ENCODE data around the gene CES3.
"Not testable (repeated sequence)": the region's sequence is repeated elsewhere in the genome, so short reads cannot be mapped to it uniquely, and the experiment has no call there.

Gene CES3

GRCh38 chr16:66958857-66959703 is 2.0 kb upstream of the CES3 start:
- H3K4me3 ChIP-seq (ENCODE audit: low read depth, low read length), result no peak overlapping the region
- no peak for DNase-seq (ENCODE audit: low read depth)

- DNase-seq (ENCODE audit: low read depth), result no peak
- no peak overlapping the region for H3K4me3 ChIP-seq (ENCODE audit: low read depth, low read length)
Observed at GRCh38 chr16:66959704-66960161, 1.3 kb upstream of the CES3 start.

DNA sequence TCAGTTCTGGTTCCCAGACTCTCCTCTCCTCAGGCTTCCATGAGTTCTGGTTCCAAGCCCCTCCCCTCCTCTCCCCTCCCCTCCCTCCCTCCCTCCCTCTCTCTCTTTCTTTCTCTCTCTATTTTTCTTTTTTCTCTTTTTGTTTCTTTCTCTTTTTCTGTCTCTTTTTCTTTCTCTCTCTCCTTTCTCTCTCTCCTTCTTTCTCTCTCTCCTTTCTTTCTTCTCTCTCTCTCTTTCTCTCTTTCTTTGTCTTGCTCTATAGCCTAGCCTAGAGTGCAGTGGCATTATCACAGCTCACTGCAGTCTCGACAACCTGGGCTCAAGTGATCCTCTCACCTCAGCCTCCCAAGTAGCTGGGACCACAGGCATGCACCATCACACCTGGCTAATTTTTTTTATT is 796 bp upstream of the CES3 start:
- DNase-seq (ENCODE audit: low read depth), result no peak
- H3K4me3 ChIP-seq (ENCODE audit: low read depth, low read length), result no peak overlapping the region

DNA sequence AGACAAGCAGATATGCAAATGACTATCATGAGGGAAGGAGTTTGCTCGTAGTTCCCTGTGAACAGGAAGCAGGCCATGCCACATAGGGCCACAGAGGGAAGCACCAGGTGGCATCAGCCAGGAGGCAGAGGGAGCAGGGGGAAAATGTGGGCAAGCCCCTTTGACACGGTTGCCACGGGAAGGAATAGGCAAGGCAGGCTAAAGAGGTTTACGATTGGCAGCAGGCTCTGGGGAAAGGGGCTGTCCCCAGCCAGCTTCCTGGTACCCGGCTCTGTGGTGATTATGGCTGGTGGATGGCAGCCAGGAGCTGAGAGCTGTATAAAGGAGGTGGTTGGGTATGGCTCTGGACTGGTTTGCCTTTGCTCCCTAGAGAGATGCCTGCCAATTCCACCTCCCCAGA is 848 bp downstream of the CES3 start:
- DNase-seq (ENCODE audit: low read depth), result no peak
- H3K4me3 ChIP-seq (ENCODE audit: low read depth, low read length), result no peak overlapping the region

DNA sequence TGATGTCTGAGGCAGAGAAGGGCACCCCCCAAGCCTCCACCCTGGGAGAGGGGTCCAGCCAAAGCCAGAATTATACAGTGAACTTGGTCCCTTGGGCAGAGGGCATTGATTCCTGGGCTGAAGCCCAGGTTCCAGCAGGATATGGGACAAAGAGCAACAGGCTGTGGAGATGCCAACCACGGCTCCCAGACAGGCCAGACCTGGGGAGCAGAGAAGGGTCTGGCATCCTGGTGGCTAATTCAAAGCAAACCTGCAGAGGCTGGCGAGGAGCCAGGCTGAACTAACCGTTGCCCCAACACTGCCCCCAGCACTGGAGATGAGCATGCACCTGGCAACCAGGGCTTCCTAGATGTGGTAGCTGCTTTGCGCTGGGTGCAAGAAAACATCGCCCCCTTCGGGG is 3.0 kb downstream of the CES3 start:
- H3K4me3 ChIP-seq (ENCODE audit: low read depth, low read length), result no peak overlapping the region
- no peak for DNase-seq (ENCODE audit: low read depth)

- H3K4me3 ChIP-seq (ENCODE audit: low read depth, low read length), result no peak overlapping the region
- DNase-seq (ENCODE audit: low read depth), result no peak
Observed at GRCh38 chr16:66968847-66969246, 7.8 kb downstream of the CES3 start.

DNA sequence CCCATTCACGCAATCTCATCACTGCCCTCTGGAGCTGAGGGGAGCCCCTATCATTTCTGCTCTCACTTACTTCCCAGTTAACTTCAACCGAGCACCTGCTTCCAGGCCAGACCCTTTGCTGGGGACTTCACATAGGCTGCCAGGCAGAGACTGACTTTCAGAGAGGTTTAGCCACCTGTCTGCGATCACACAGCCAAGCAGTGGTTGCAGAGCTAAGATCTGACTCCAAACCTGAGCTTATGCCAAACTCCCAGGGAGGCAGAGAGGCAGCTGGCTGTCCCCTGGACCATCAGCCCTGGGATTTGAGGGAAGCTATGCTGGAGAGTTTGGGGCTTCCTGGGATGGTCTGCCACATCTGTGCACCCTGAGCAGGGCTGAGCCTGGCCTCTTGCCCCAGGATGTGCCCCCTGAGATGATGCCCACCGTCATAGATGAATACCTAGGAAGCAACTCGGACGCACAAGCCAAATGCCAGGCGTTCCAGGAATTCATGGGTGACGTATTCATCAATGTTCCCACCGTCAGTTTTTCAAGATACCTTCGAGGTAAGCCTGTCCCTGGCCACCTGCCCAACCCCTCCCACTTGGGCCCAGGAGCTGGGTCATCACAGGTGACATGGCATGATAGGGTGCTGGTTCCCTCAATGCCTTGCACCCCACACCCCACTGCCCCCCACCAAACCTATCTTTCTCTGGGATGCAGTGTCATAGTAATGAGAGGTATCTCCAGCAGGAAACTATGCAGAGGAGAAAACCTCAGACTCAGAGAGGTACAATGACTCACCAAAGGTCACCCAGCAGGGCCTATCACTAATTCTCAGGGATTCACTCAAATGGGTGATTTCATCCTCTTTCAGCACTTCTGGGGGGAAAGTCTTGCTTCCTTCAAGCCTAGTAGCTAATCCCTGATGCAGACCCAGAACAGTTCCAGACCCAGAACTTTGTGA is 10.0 kb downstream of the CES3 start:
- H3K4me3 ChIP-seq (ENCODE audit: low read depth, low read length), result no peak overlapping the region
- no peak for DNase-seq (ENCODE audit: low read depth)

- DNase-seq (ENCODE audit: low read depth), result no peak
- H3K4me3 ChIP-seq (ENCODE audit: low read depth, low read length), result no peak overlapping the region
Observed at GRCh38 chr16:66972983-66973382, 11.9 kb downstream of the CES3 start.

DNA sequence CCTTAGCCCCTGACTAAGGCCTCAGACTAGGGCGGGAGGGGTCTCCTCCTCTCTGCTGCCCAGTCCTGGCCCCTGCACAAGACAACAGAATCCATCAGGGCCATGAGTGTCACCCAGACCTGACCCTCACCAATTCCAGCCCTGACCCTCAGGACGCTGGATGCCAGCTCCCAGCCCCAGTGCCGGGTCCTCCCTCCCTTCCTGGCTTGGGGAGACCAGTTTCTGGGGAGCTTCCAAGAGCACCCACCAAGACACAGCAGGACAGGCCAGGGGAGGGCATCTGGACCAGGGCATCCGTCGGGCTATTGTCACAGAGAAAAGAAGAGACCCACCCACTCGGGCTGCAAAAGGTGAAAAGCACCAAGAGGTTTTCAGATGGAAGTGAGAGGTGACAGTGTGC is 12.7 kb downstream of the CES3 start:
- no peak overlapping the region for H3K4me3 ChIP-seq (ENCODE audit: low read depth, low read length)

GRCh38 chr16:66974156-66974931 is 13.3 kb downstream of the CES3 start:
- H3K4me3 ChIP-seq (ENCODE audit: low read depth, low read length); DNase-seq (ENCODE audit: low read depth): not testable (repeated sequence)

More for the DNA sequence above, 12.7 kb downstream of the CES3 start:
- no peak for DNase-seq (ENCODE audit: low read depth)

DNA sequence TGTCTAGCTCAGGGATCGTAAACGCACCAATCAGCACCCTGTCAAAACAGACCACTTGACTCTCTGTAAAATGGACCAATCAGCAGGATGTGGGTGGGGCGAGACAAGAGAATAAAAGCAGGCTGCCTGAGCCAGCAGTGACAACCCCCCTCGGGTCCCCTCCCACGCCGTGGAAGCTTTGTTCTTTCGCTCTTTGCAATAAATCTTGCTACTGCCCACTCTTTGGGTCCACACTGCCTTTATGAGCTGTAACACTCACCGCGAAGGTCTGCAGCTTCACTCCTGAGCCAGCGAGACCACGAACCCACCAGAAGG is 13.8 kb downstream of the CES3 start:
- DNase-seq (ENCODE audit: low read depth); H3K4me3 ChIP-seq (ENCODE audit: low read depth, low read length): not testable (repeated sequence)

- DNase-seq (ENCODE audit: low read depth), result no peak
- H3K4me3 ChIP-seq (ENCODE audit: low read depth, low read length), result no peak overlapping the region
Observed at GRCh38 chr16:66975302-66975893, 14.3 kb downstream of the CES3 start.

DNA sequence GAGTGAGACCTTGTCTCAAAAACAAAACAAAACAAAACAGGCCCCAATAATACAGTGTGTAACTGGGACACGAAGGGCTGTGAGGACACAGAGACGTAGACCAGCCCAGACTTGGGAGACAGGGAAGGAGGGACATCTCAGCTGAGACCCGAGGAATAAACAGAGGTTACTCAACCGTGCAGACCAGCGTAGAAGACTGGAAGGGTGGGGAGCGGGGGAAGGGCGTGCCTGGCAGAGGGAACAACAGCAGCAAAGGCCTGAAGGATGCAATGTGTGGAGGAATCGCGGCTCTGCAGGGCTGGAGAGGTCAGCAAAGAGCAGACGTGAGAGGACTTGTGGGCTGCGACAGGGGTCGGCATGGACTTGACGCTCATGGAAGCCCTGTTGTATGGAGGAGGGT is 15.7 kb downstream of the CES3 start:
- DNase-seq (ENCODE audit: low read depth), result no peak
- H3K4me3 ChIP-seq (ENCODE audit: low read depth, low read length), result no peak overlapping the region

- no peak overlapping the region for H3K4me3 ChIP-seq (ENCODE audit: low read depth, low read length)
- peak; percentile 36 for DNase-seq (ENCODE audit: low read depth)
Observed at GRCh38 chr16:66977341-66978113, 16.5 kb downstream of the CES3 start.

DNA sequence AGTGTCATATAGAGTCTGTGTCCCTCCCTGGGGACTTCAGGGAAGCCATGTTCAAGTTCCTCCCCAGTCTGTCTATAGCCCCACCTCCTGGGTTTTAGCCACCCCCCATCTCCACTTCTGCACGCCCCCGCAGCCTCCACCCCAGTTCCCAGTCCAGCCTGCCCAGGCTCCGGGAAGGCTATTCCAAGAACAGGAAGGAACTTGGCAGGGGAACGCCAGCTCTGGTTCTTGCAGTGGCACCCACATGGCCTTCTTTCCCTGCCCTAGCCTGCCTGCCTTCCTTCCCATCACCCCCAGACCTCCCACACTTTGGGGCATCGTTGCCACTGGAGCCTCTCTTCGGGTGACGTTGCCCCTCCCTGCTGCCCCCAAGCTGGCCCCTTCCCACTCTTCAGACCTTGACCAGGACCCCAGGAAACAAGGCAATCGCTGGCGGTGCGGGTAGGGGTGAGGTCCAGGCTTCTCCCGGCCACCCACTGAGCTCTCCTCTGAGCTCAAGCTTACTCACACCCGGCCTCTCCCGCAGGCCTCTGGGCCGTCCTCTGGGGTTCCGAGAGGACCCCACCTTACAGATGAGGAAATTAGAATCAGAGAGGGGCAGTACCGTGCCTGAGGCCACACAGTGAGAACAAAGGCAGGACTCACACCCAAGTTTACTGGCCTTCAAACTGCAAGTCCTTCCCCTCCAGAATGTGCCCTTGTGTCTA is 18.1 kb downstream of the CES3 start:
- DNase-seq (ENCODE audit: low read depth), result no peak
- no peak overlapping the region for H3K4me3 ChIP-seq (ENCODE audit: low read depth, low read length)

- no peak overlapping the region for H3K4me3 ChIP-seq (ENCODE audit: low read depth, low read length)
- no peak for DNase-seq (ENCODE audit: low read depth)
Observed at GRCh38 chr16:66983033-66983432, 22.0 kb downstream of the CES3 start.

- no peak overlapping the region for H3K4me3 ChIP-seq (ENCODE audit: low read depth, low read length)
- DNase-seq (ENCODE audit: low read depth), result no peak
Observed at GRCh38 chr16:66984892-66985311, 23.8 kb downstream of the CES3 start.

DNA sequence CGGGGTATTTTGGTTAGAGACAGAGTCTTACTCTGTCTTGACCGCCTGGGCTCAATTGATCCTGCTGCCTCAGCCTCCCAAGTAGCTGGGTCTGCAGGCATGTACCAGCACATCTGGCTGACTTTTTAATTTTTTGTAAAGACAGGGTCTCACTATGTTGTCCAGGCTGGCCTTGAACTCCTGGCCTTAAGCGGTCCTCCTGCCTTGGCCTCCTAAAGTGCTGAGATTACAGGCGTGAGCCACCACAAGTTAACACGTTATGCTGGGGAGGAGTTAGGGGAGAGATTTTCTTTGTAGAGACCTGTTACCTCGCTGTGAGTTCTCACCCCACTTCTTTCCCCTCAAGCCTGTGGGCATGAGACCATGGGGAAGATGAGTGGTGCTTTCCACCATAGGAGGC is 25.5 kb downstream of the CES3 start:
- no peak for DNase-seq (ENCODE audit: low read depth)
- no peak overlapping the region for H3K4me3 ChIP-seq (ENCODE audit: low read depth, low read length)
